Umbilical cord (tissue), 2 donors: ENCODE data around the gene TGM4. TPM values are rescaled to one million over a fixed set of nuclear protein-coding genes. Genes with fewer than 3 reads are reported as not detected.

Experiments
- DNase-seq: peaks from one replicate; pipeline ENCODE4 v3.0.0-alpha.2; 2015; ENCODE audit warnings: low spot score
- total RNA-seq: library from RNA; depleted of rRNA; stranded (reverse); fragments of >200 nt; gene quantifications from one replicate; pipeline ENCODE4 v1.2.3, GENCODE V29; 2014; ENCODE audit warnings: low replicate concordance; ENCODE audit not compliant: insufficient read depth

TGM4 gene
- total RNA-seq, 1 donor from 2014 or later = 3.1 TPM

- no peak for DNase-seq
These were observed 5.9 kb downstream of the TGM4 start for GRCh38 chr3:44880284-44880683.

DNA sequence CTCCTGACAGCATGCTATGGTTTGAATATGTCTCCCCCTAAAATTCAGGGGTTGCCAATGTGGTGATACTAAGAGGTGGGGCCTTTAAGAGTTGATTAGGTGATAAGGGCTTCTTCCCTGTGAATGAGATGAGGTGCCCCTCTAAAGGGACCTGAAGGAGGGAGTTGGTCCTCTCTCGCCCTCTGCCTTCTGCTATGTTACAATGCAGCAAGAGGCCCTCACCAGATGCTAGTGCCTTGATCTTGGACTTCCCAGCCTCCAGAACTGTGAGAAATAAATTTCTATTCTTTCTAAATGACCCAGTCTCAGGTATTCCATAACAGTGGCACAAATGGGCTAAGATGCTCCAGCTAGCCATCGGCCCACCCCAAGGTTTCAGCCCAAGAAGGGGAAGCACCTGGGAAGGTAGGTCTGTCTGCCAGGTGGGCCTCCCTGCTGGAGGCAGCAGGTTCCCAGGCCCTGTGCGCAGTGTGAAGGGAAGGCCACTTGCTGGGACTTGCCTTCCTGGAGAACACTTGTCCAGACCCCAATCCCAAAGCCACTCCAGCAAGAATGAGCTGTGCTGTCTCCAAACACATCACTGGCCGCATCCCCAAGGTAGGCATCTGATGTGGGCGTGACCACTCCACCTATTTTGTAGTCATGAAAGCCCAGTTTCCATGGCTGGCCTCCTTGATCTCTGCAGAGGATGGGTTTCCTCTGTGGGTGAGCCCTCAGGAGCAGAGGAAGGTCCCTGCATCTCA is 9.0 kb downstream of the TGM4 start:
- DNase-seq = no peak

GRCh38 chr3:44883999-44884431 is 9.6 kb downstream of the TGM4 start:
- peak; percentile 44 for DNase-seq

DNA sequence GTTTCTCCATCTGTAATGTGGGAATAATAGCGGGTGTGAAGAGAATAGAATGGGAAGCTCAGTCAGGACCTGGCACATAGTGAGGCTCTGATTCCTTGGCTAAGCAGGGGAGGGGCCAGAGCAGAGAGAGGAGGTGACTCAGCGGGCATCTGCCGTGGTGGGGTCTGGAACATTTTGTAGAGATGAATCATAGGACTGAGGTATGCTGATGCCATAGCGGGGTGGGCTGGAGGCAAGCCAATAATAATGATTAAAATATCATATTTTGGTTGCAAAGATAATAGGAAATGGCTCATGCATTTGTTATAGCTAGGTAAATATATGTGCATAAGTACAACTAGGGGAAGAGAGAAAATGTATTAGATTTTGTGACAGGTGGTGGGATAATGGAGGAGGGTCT is 11.2 kb downstream of the TGM4 start:
- peak; percentile 37 for DNase-seq

DNA sequence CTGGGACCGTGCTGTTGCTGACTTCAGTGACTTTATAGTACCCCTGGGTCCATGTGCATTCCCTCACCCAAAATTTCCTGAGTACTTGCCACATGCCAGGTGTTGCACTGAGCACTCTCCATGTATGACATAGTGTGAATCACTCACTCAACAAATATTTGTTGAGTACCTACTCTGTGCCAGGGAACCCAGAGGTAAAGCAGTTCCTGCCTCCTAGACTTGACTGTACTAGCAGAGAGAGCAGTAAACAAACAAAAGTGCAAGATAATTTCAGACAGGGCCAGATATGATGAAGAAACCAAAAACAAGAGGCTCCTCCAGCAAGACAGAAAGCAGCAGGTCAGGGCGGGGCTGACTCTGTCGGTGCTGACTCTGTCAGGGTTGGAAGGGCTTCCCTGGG is 12.2 kb downstream of the TGM4 start:
- no peak for DNase-seq

GRCh38 chr3:44887101-44887500 is 12.7 kb downstream of the TGM4 start:
- DNase-seq = no peak

DNA sequence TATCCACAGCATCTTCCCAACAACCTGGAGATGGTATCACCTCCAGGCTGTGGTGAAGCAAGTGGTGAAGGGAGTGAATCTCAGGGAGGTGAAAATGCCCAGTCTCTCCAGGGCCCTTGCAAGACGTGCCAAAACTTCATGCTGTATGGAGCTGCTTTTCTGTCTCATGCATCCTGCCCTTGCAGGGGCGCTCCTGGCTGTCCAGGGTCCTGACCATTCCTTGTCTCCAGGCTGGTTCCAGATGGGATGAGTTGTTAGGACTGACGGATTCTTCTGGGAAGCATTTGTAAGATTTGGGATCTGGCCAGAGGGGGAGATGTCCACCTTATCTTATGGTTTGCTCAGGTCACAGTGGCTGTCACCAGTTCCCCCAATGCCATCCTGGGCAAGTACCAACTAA is 15.8 kb downstream of the TGM4 start:
- DNase-seq = no peak

- DNase-seq = no peak
These were observed 16.4 kb downstream of the TGM4 start for GRCh38 chr3:44890852-44891251.

GRCh38 chr3:44892689-44893088 is 18.3 kb downstream of the TGM4 start:
- no peak for DNase-seq

- no peak for DNase-seq
These were observed 18.7 kb downstream of the TGM4 start for GRCh38 chr3:44893097-44893496.

DNA sequence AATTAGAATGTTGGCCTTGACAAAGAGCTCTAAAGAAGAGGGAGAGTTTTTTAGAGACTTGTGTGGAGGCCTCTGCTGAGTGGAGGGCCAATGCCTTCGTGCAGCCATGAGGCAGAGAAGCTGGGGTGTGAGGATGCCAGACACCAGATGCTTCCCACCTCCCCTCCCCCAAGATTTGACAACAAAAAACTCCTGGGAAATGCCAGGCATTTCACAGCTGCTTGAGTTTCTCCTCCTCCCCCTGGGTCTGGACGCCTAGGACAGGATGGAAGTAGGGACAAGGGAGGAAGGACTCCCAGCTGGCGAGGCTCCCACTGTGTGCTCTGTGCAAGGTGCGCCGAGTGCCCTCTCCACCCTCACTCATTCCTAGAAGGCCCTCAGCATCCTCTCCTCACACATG is 20.1 kb downstream of the TGM4 start:
- no peak for DNase-seq

GRCh38 chr3:44896440-44896839 is 22.0 kb downstream of the TGM4 start:
- DNase-seq = no peak

DNA sequence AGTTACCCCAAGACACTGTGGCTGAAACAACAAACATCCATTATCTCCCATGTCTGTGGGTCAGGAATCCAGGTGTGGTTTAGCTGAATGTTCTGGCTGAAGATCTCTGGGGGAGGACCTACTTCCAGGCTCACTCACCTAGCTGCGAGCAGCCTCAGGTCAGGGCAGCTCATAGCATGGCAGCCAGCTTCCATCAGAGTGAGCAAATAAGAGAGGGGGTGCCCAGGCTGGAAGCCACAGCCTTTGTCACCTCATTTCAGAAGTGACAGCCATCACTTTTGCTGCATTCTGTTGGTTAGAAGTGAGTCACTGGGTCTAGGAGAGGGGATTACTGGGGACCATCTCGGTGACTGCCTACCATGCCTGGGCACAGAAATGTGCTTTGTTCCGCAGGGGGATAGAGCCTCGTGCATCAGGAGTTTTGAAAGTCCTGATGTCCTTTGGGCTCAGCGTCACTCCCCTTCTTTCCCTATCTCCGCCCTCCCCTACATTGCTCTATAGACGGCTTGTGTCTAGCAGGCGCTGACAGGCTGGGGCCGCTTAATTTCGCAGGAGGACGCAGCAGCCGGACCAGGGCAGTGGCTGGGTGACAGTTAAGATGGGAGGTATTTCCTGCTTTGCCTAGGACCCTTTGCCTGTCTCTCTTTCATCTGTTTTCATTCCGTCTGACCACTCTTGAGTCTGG is 25.4 kb downstream of the TGM4 start:
- DNase-seq = no peak

- no peak for DNase-seq
These were observed 28.2 kb downstream of the TGM4 start for GRCh38 chr3:44902628-44903027.

DNA sequence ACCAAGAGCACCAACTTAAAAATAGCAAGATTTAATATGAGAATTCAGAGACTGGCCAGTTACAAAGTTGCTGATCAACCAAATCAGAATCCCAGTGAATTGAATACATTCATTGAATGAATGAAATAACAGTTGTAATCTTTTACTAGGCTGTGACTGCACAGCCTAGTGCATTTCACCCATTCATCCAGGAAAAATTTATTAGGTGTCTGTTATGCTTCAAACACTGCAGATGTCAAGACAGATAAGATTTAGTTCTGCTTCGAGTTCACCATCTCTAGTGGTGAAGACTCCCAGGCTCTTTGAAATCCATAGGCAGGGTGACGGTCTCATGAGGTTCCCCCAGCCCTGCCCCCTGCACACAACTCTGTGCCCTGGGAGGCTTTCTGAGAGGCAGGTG is 28.9 kb downstream of the TGM4 start:
- DNase-seq = no peak

DNA sequence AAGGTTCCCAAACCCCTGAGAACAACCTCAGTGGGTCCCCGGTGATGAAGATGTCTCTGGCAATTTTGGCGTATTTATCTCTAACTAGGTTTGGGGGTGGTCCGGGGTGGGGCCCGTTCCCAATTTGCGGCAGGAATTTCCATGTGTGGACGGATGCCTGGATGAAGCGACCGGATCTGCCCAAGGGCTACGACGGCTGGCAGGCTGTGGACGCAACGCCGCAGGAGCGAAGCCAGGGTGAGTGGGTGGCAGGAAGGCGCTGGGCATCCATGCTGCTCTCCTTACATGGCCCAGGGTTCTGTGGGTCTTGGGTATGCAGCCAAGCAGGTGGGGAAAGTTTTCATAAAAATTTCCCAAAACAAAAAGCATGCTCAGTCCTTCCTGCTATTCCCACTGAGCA is 29.3 kb downstream of the TGM4 start:
- no peak for DNase-seq

DNA sequence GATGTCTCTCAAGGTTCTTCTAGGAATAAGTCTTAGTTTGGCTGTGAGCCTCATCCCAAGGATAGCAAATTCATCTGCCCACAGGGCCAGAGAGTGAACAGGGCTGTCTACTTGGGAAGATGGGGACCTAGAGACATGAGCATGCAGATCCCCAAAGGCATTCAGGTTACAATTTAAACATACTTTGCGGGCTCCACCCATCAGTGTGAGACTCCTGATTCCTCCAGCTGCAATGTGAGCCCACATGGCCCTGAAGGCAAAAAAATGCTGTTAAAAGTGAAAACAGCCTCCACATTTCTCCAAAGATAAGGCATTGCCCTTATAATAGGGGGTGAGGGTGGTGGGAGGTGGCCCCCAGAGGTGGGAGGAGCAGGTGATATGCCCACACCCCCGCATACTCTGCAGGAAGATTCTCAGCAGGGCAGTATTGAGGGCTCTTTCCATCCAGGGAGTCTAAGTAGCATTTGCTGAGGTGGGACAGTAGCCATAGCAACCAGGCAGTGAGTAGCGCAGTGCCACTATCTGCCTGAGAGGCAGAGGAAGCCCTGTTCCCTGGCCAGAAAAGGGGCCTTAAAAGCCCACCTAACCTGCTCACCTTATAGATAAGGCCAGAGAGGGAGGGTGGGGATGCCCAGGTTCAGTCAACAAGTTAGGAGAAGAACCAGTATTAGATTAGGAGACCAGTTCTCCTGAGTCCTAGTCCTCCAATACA is 31.2 kb downstream of the TGM4 start:
- DNase-seq = no peak

DNA sequence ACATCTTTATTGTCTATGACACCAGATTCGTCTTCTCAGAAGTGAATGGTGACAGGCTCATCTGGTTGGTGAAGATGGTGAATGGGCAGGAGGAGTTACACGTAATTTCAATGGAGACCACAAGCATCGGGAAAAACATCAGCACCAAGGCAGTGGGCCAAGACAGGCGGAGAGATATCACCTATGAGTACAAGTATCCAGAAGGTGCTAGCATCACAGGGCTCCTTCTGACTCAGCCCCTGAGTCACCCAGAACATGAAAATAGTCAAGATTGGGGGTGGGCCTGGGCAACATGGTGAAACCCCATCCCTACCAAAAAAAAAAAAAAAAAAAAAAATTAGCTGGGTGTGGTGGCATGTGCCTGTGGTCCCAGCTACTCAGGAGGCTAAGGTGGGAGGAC is 32.6 kb downstream of the TGM4 start:
- no peak for DNase-seq

GRCh38 chr3:44907612-44908011 is 33.2 kb downstream of the TGM4 start:
- no peak for DNase-seq

DNA sequence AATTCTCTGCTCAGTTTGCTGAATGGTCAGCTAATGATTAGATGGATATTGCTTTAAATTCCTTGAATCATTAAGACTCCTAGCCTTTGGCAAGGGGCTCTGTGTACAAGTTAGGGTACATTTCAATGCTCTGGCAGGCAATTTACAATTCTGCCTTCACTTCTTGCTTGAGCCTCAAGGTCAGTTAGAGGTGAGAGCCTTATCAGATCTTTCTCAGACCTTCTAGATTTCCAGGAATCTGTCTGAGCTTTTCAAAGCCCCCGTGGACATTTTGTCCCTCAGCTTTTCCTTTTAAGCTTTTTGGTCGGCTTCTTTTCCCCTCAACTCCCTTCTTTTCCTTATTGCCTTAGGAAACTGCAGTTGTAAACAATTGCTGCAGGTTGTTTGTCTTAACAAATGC is 34.7 kb downstream of the TGM4 start:
- no peak for DNase-seq

DNA sequence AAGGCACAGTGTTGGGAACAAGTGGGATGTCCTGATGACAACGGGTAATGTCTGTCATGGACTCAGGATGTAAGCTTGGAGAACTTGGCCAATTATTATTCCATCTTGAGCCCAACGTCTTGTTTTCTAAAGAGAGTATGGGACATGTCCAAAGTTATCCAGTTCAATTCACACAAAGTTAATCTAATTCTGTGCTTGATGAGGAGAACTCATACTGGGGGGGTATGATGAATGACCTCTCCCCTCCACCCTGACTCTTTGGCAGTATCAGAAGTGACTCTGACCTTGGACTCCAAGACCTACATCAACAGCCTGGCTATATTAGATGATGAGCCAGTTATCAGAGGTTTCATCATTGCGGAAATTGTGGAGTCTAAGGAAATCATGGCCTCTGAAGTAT is 36.3 kb downstream of the TGM4 start:
- no peak for DNase-seq

DNA sequence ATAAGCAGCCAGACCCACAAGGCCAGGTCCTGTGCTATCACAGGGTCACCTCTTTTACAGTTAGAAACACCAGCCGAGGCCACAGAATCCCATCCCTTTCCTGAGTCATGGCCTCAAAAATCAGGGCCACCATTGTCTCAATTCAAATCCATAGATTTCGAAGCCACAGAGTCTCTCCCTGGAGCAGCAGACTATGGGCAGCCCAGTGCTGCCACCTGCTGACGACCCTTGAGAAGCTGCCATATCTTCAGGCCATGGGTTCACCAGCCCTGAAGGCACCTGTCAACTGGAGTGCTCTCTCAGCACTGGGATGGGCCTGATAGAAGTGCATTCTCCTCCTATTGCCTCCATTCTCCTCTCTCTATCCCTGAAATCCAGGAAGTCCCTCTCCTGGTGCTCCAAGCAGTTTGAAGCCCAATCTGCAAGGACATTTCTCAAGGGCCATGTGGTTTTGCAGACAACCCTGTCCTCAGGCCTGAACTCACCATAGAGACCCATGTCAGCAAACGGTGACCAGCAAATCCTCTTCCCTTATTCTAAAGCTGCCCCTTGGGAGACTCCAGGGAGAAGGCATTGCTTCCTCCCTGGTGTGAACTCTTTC is 39.6 kb downstream of the TGM4 start:
- DNase-seq = peak; percentile 62
